KBM-7 (cell line): Measurements from ENCODE around the gene TGFBI.

Experiments used
- DNase-seq: peaks from one replicate; pipeline ENCODE4 v3.0.0-alpha.2; 2015
- in situ Hi-C: fragments of 300-500 bp; cut with MboI; formaldehyde crosslinking; loops from 2 replicates; pipeline ENCODE4 v1.14.3; 2020; ENCODE audit warnings: low sequenced_read_pairs, low pct_unique_long_range_greater_than_20kb, mixed read lengths

TGFBI gene

DNA sequence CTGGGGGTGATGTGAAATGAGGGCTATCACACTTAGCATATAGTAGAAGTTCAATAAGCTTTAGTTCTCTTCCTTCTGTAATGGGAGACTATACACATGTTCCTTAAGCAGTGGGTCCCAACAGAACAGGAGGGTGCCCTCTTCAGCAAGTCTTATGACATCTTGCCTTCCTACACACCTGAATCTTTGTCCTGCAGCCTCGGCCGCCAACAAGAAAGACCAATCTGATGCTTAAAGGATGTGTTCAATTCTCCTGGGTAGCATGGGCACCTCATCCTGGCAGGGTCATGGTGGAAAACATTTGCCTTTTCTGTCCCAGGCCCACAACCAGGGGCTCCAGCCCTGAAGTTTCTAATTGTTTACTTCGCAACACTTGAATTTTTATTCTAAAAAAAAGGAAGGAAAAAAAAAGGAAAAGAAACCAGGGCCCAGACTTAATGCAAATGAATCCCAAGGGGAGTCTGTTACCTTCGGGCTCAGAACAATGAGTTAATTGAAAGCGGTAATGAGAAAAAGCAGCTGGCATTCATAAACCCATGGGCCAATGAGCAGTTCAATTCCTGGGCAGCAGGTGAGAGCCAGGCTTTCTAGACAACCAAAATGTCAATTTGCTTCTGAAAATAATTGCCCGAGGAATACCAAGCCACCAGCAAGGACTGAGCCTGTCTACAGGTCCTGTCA lies 77.7 kb downstream of the TGFBI start:
- no peak for DNase-seq
- in situ Hi-C loops, result no loop called here

DNA sequence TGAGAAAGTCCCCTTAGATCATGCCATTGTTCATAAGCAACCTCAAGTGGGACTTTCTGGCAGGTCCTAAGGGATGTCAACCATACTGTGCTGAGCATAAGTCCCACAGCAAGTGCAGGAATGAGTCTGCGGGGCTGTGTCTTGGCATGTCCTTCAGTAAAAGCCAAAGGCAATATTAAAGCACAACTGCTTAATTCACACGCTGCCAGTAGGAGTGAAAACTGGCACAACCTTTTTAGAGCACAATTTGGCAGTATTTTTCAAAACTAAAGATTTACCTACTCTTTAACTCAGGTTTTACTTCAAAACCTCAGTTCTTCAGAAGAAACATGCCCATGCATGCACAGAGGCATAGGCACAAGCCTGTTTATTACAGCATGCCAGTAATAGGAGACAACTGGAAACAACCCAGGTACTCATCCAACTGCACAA lies 79.4 kb downstream of the TGFBI start:
- in situ Hi-C loops, result no loop called here
- DNase-seq, result peak; percentile 8

GRCh38 chr5:136108766-136109165 lies 80.0 kb downstream of the TGFBI start:
- in situ Hi-C loops, result no loop called here

GRCh38 chr5:136109453-136110135 lies 80.8 kb downstream of the TGFBI start:
- DNase-seq, result no peak
- in situ Hi-C loops, result no loop called here

More at GRCh38 chr5:136108766-136109165, 80.0 kb downstream of the TGFBI start:
- DNase-seq, result no peak
